ENCODE measurements around the gene TRAF1.
A peak's percentile ranks its signal among the peaks of the same experiment; 100 is the strongest.

The TRAF1 gene

GRCh38 chr9:120878188-120879130 is 48.1 kb downstream of the TRAF1 start:
- peak overlapping the region; percentile 100 for H3K27ac ChIP-seq
- DNase-seq (ENCODE audit: low spot score): no peak
- ChIA-PET POLR2A (ENCODE audit: low non-redundant PET) (no interaction called here), CTCF (interaction anchor here (0.9 kb wide), 1 partner anchor 49 kb away, joined by 5 read pairs; no protein-coding TSS in a partner anchor)
- no peak for TF ChIP-seq CTCF (conservative IDR thresholded peaks at IDR 0.05; ENCODE audit: low read depth)

GRCh38 chr9:120877276-120878034 is 49.1 kb downstream of the TRAF1 start:
- CTCF ChIA-PET: interaction anchor here (0.5 to 1.0 kb wide), 2 partner anchors 47 to 60 kb away, joined by 3 to 4 read pairs; no protein-coding TSS in a partner anchor

GRCh38 chr9:120876842-120877240 is 49.8 kb downstream of the TRAF1 start, which contains the start of gene PHF19:
Gene PHF19, minus strand, starts transcription at chr9:120877188. Its CDS starts 2,447 bp downstream, at chr9:120874741.
- ChIA-PET CTCF (interaction anchor here (1.0 kb wide), 1 partner anchor 60 kb away, joined by 4 read pairs; no protein-coding TSS in a partner anchor), POLR2A (ENCODE audit: low non-redundant PET) (interaction anchor here (0.6 to 1.4 kb wide), 2 partner anchors 20 to 84 kb away, joined by 3 to 6 read pairs; partner anchors contain the start of gene FBXW2)
- peak; percentile 83 for DNase-seq (ENCODE audit: low spot score)
- no peak for TF ChIP-seq CTCF (conservative IDR thresholded peaks at IDR 0.05; ENCODE audit: low read depth)
- peak within 1 kb of the TSS; percentile 100 for H3K27ac ChIP-seq

More at GRCh38 chr9:120877276-120878034, 49.1 kb downstream of the TRAF1 start:
- POLR2A ChIA-PET (ENCODE audit: low non-redundant PET): no interaction called here
- H3K27ac ChIP-seq: peak overlapping the region; percentile 100
- DNase-seq (ENCODE audit: low spot score): peak; percentile 86
- peak; percentile 55 for TF ChIP-seq CTCF (conservative IDR thresholded peaks at IDR 0.05; ENCODE audit: low read depth)

GRCh38 chr9:120875954-120876841 is 50.4 kb downstream of the TRAF1 start:
- TF ChIP-seq CTCF (conservative IDR thresholded peaks at IDR 0.05; ENCODE audit: low read depth): no peak; the same call in 1 of the 2 replicates
- ChIA-PET CTCF (interaction anchor here (0.6 kb wide), 2 partner anchors 101 to 230 kb away, joined by 3 read pairs; no protein-coding TSS in a partner anchor), POLR2A (ENCODE audit: low non-redundant PET) (interaction anchor here (0.5 to 1.4 kb wide), 3 partner anchors 20 to 179 kb away, joined by 3 to 6 read pairs (median 3); partner anchors contain the start of gene FBXW2)
- peak overlapping the region; percentile 100 for H3K27ac ChIP-seq
- DNase-seq (ENCODE audit: low spot score): peak; percentile 98

GRCh38 chr9:120875643-120875953 is 51.0 kb downstream of the TRAF1 start:
- ChIA-PET CTCF (no interaction called here), POLR2A (ENCODE audit: low non-redundant PET) (interaction anchor here (1.4 kb wide), 1 partner anchor 83 kb away, joined by 6 read pairs; the partner anchor contains the start of gene FBXW2)
- TF ChIP-seq CTCF (conservative IDR thresholded peaks at IDR 0.05; ENCODE audit: low read depth): no peak
- H3K27ac ChIP-seq: peak overlapping the region; percentile 100
- no peak for DNase-seq (ENCODE audit: low spot score)
